T-cell (primary cell): ENCODE results near the gene DNAH11. TPM values are rescaled to one million over a fixed set of nuclear protein-coding genes. Genes with fewer than 3 reads are reported as not detected.

Experiments used
- ATAC-seq, 4 experiments: fragments of 200-7000 bp in 3 of 4; fragments of 150-1000 bp in 1 of 4; cut with Tn5 transposase; replicated peaks in 1 of 4; 1 replicate in 3 of 4; 2 replicates in 1 of 4; pipeline ENCODE4 v1.10.0; 2021; ENCODE audit warnings: moderate library complexity in 3 of 4, mild to moderate bottlenecking in 2 of 4, moderate number of reproducible peaks in 1 of 4
- CTCF ChIA-PET, 2 donors: fragments of 300-600 bp; sonication (Branson Sonifier 250); formaldehyde crosslinking; loops; one replicate each; lab custom pipeline; 2022; ENCODE audit warnings: antibody characterized with exemption in 2 of 2; lab: Charles Lee
- POLR2A ChIA-PET, 2 donors: fragments of 300-600 bp; sonication (Branson Sonifier 250); formaldehyde crosslinking; loops; one replicate each; lab custom pipeline; 2022; ENCODE audit warnings: antibody characterized with exemption in 2 of 2; lab: Charles Lee
- DNase-seq, 35 experiments: peaks; one replicate each; pipeline versions ENCODE4 v3.0.0 to v3.0.0-alpha.2; 2013 to 2023
- H3K27ac ChIP-seq: one replicate; pipeline ENCODE4 v1.5.1; 2013; ENCODE audit warnings: low read length
- H3K27me3 ChIP-seq, 2 experiments: replicated peaks in 1 of 2; 1 replicate in 1 of 2; 2 replicates in 1 of 2; pipeline versions ENCODE4 v1.6.1 to v1.7.0; 2013; ENCODE audit warnings: low read length in 1 of 2, mixed read lengths in 1 of 2; ENCODE audit not compliant: control insufficient read depth in 2 of 2, insufficient read depth in 2 of 2; ENCODE audit errors: extremely low read depth in 1 of 2
- H3K36me3 ChIP-seq, 2 donors: 1 replicate in 1 of 2; 2 replicates in 1 of 2; pipeline versions ENCODE4 v1.6.1 to v1.7.0; 2013; ENCODE audit warnings: low read length in 1 of 2; ENCODE audit not compliant: control insufficient read depth in 2 of 2, insufficient read depth in 1 of 2; ENCODE audit errors: extremely low read depth in 1 of 2
- H3K4me1 ChIP-seq, 2 experiments: 1 replicate in 1 of 2; 2 replicates in 1 of 2; pipeline versions ENCODE4 v1.6.1 to v1.7.0; 2013; ENCODE audit warnings: low read length in 2 of 2, mixed read lengths in 1 of 2; ENCODE audit not compliant: insufficient read depth in 2 of 2, control insufficient read depth in 1 of 2; ENCODE audit errors: extremely low read depth in 1 of 2
- H3K4me3 ChIP-seq, 2 donors: 1 replicate in 1 of 2; 2 replicates in 1 of 2; pipeline versions ENCODE4 v1.5.1 to v1.7.0; 2013; ENCODE audit warnings: mild to moderate bottlenecking in 2 of 2, low read length in 1 of 2, moderate library complexity in 1 of 2; ENCODE audit not compliant: control insufficient read depth in 1 of 2; ENCODE audit errors: extremely low read depth in 1 of 2
- H3K9me3 ChIP-seq: 2 replicates; pipeline ENCODE4 v1.7.0; 2013
- H3K27ac Mint-ChIP-seq, 2 donors: one replicate each; pipeline ENCODE4 v1.8.0; 2020 to 2021; ENCODE audit warnings: mild to moderate bottlenecking in 2 of 2, mixed read lengths in 2 of 2
- H3K27me3 Mint-ChIP-seq, 2 donors: one replicate each; pipeline ENCODE4 v1.8.0; 2021 to 2022; ENCODE audit warnings: mixed read lengths in 2 of 2
- H3K36me3 Mint-ChIP-seq: one replicate; pipeline ENCODE4 v1.8.0; 2021; ENCODE audit warnings: mixed read lengths
- H3K4me1 Mint-ChIP-seq, 3 donors: one replicate each; pipeline ENCODE4 v1.8.0; 2020 to 2022; ENCODE audit warnings: mixed read lengths in 3 of 3, mild to moderate bottlenecking in 1 of 3
- H3K4me3 Mint-ChIP-seq, 3 donors: one replicate each; pipeline ENCODE4 v1.8.0; 2020 to 2022; ENCODE audit warnings: mild to moderate bottlenecking in 3 of 3, mixed read lengths in 3 of 3, moderate library complexity in 3 of 3
- H3K9me3 Mint-ChIP-seq, 3 donors: one replicate each; pipeline ENCODE4 v1.8.0; 2020 to 2022; ENCODE audit warnings: mixed read lengths in 3 of 3
- WGBS: methylation state at CpG from one replicate; pipeline ENCODE4 v1.1.5; 2013; ENCODE audit warnings: missing lambda C conversion rate; ENCODE audit not compliant: insufficient coverage; 5-methylcytosine and 5-hydroxymethylcytosine counted together
- total RNA-seq, 35 experiments: library from RNA in 6 of 35; stranded (reverse) in 6 of 35; fragments of 120-200 nt in 1 of 35; gene quantifications; one replicate each; pipeline versions ENCODE4 v1.2.1 to v1.2.4 and lab custom pipeline; 2013 to 2026

DNAH11 gene
- total RNA-seq, 5 donors from 2014 or later (not counting 1 experiment from before 2014, with no cell fraction given), result 0.06 to 0.83 (median 0.35) TPM

GRCh38 chr7:21943436-21943835 is 400.6 kb downstream of the DNAH11 start:
- WGBS, result 90% methylated on average over 2 of the region's 5 CpGs
- Histone ChIP-seq H3K4me1 (peaks cover 20 to 47% of the 10 kb centered on the region in 2 experiments), H3K4me3 (no peak overlapping the region), H3K36me3 (no peaks in the 10 kb centered on the region), H3K27ac (no peak overlapping the region), H3K27me3 (peaks cover 0 to 3% of the 10 kb centered on the region in 2 experiments), H3K9me3 (no peaks in the 10 kb centered on the region)
- DNase-seq (no peak), ATAC-seq (no peak)
- Mint-ChIP-seq H3K27ac (no peak overlapping the region), H3K4me3 (peak overlapping the region in 2 of 3 donors; percentile 84 to 87), H3K9me3 (no peaks in the 10 kb centered on the region), H3K36me3 (no peaks in the 10 kb centered on the region), H3K27me3 (no peaks in the 10 kb centered on the region), H3K4me1 (peaks cover 55 to 76% (median 69%) of the 10 kb centered on the region in 3 donors)
- CTCF ChIA-PET, result no interaction called here
- POLR2A ChIA-PET, result no interaction called here

GRCh38 chr7:21944616-21945453 is 402.0 kb downstream of the DNAH11 start:
- no peaks in the 10 kb centered on the region for H3K9me3 Mint-ChIP-seq
- peaks cover 0 to 3% of the 10 kb centered on the region in 2 experiments for H3K27me3 ChIP-seq
- ATAC-seq (peak in 1 of 4 experiments; percentile 38), DNase-seq (peak in 14 of 35 experiments; percentile 4 to 48 (median 23))
- peaks cover 20 to 48% of the 10 kb centered on the region in 2 experiments for H3K4me1 ChIP-seq
- H3K27ac ChIP-seq, result no peak overlapping the region
- H3K36me3 Mint-ChIP-seq, result no peaks in the 10 kb centered on the region
- peak overlapping the region; percentile 68 to 80 for H3K27ac Mint-ChIP-seq
- no peaks in the 10 kb centered on the region for H3K27me3 Mint-ChIP-seq
- H3K4me3 Mint-ChIP-seq, result peak overlapping the region; percentile 84 to 89 (median 87)
- WGBS, result 2% methylated on average over 16 of the region's 34 CpGs
- H3K4me1 Mint-ChIP-seq, result peaks cover 53 to 72% (median 63%) of the 10 kb centered on the region in 3 donors
- H3K9me3 ChIP-seq, result no peaks in the 10 kb centered on the region
- peak overlapping the region; percentile 63 to 84 for H3K4me3 ChIP-seq
- ChIA-PET POLR2A (interaction anchor here (0.7 to 0.8 kb wide), 3 partner anchors 19 to 872 kb away, joined by 3 to 8 read pairs (median 6); no protein-coding TSS in a partner anchor), CTCF (interaction anchor here (0.5 to 0.7 kb wide), 5 partner anchors 62 to 1579 kb away, joined by 3 to 6 read pairs (median 4); no protein-coding TSS in a partner anchor)
- no peaks in the 10 kb centered on the region for H3K36me3 ChIP-seq

- peak within 1 kb of the TSS; percentile 84 to 89 (median 87) for H3K4me3 Mint-ChIP-seq
- ChIA-PET POLR2A (interaction anchor here in 1 of 2 donors (0.8 kb wide), 1 partner anchor 19 kb away, joined by 3 read pairs; no protein-coding TSS in a partner anchor), CTCF (interaction anchor here (0.6 to 0.7 kb wide), 3 partner anchors 416 to 1578 kb away, joined by 4 read pairs; no protein-coding TSS in a partner anchor)
- Histone ChIP-seq H3K27me3 (peaks cover 0 to 3% of the 10 kb centered on the region in 2 experiments), H3K4me1 (peaks cover 20 to 46% of the 10 kb centered on the region in 2 experiments), H3K9me3 (no peaks in the 10 kb centered on the region), H3K36me3 (no peaks in the 10 kb centered on the region), H3K27ac (no peak within 1 kb of the TSS), H3K4me3 (peak within 1 kb of the TSS; percentile 63 to 84)
- H3K27me3 Mint-ChIP-seq, result no peaks in the 10 kb centered on the region
- H3K36me3 Mint-ChIP-seq, result no peaks in the 10 kb centered on the region
- H3K27ac Mint-ChIP-seq, result peak within 1 kb of the TSS in 1 of 2 donors; percentile 76
- peaks cover 53 to 65% (median 57%) of the 10 kb centered on the region in 3 donors for H3K4me1 Mint-ChIP-seq
- no peaks in the 10 kb centered on the region for H3K9me3 Mint-ChIP-seq
- under 1% methylated on average over 83 of the region's 83 CpGs for WGBS
- DNase-seq (peak in 34 of 35 experiments; percentile 1 to 58 (median 38)), ATAC-seq (peak; percentile 80 to 87 (median 86))
These were observed 402.8 kb downstream of the DNAH11 start, which contains the start of gene CDCA7L for GRCh38 chr7:21945454-21946221. CDCA7L (minus strand) TSS chr7:21945899; CDS start chr7:21945804, 95 bp downstream.

GRCh38 chr7:21946222-21946709 is 403.4 kb downstream of the DNAH11 start:
- ATAC-seq (no peak), DNase-seq (no peak)
- no peaks in the 10 kb centered on the region for H3K9me3 Mint-ChIP-seq
- ChIA-PET CTCF (no interaction called here), POLR2A (no interaction called here)
- Histone ChIP-seq H3K27me3 (peaks cover 0 to 3% of the 10 kb centered on the region in 2 experiments), H3K27ac (no peak overlapping the region), H3K36me3 (no peaks in the 10 kb centered on the region), H3K4me1 (peaks cover 20 to 42% of the 10 kb centered on the region in 2 experiments), H3K9me3 (no peaks in the 10 kb centered on the region), H3K4me3 (peak overlapping the region; percentile 63 to 84)
- H3K27ac Mint-ChIP-seq, result peak overlapping the region in 1 of 2 donors; percentile 61
- WGBS, result 14% methylated on average over 5 of the region's 8 CpGs
- peaks cover 49 to 62% (median 54%) of the 10 kb centered on the region in 3 donors for H3K4me1 Mint-ChIP-seq
- peak overlapping the region; percentile 84 to 89 (median 87) for H3K4me3 Mint-ChIP-seq
- no peaks in the 10 kb centered on the region for H3K27me3 Mint-ChIP-seq
- no peaks in the 10 kb centered on the region for H3K36me3 Mint-ChIP-seq

- no peaks in the 10 kb centered on the region for H3K36me3 ChIP-seq
- H3K36me3 Mint-ChIP-seq, result no peaks in the 10 kb centered on the region
- peaks cover 20 to 35% of the 10 kb centered on the region in 2 experiments for H3K4me1 ChIP-seq
- H3K27ac ChIP-seq, result no peak overlapping the region
- H3K27ac Mint-ChIP-seq, result peak overlapping the region in 1 of 2 donors; percentile 0
- no peak for ATAC-seq
- no peak for DNase-seq
- H3K27me3 ChIP-seq, result peaks cover 0 to 3% of the 10 kb centered on the region in 2 experiments
- H3K9me3 Mint-ChIP-seq, result no peaks in the 10 kb centered on the region
- peaks cover 41 to 54% (median 47%) of the 10 kb centered on the region in 3 donors for H3K4me1 Mint-ChIP-seq
- peak overlapping the region in 1 of 3 donors; percentile 1 for H3K4me3 Mint-ChIP-seq
- no peak overlapping the region for H3K4me3 ChIP-seq
- WGBS, result 55% methylated on average over 3 of the region's 3 CpGs
- CTCF ChIA-PET, result no interaction called here
- POLR2A ChIA-PET, result interaction anchor here in 1 of 2 donors (0.7 kb wide), 1 partner anchor 62 kb away, joined by 3 read pairs; no protein-coding TSS in a partner anchor
- no peaks in the 10 kb centered on the region for H3K27me3 Mint-ChIP-seq
- H3K9me3 ChIP-seq, result no peaks in the 10 kb centered on the region
These were observed 404.2 kb downstream of the DNAH11 start for GRCh38 chr7:21947056-21947455.
